Measurements from ENCODE around the gene GULP1.
"Not testable (repeated sequence)": the region's sequence is repeated elsewhere in the genome, so short reads cannot be mapped to it uniquely, and the experiment has no call there.

Gene GULP1

DNA sequence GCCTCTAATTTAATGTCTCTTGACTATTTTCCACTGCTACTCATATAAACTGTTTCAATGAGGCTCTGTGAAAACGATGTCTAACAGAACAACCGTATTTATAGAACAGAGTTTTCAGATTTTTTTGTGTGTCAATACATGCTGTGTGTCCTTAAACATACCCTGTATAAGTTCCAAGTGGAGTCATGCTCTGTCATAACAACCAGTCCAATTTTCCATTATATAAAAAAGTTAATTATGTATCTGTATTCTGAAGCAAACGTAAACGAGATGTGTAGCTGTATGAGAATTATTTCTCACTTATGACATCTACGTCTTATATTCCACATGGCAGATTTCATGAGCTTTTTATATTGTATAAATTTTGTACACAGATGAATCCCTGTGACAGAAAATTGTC is 13.9 kb upstream of the GULP1 start:
- TF ChIP-seq, protein P1, sequence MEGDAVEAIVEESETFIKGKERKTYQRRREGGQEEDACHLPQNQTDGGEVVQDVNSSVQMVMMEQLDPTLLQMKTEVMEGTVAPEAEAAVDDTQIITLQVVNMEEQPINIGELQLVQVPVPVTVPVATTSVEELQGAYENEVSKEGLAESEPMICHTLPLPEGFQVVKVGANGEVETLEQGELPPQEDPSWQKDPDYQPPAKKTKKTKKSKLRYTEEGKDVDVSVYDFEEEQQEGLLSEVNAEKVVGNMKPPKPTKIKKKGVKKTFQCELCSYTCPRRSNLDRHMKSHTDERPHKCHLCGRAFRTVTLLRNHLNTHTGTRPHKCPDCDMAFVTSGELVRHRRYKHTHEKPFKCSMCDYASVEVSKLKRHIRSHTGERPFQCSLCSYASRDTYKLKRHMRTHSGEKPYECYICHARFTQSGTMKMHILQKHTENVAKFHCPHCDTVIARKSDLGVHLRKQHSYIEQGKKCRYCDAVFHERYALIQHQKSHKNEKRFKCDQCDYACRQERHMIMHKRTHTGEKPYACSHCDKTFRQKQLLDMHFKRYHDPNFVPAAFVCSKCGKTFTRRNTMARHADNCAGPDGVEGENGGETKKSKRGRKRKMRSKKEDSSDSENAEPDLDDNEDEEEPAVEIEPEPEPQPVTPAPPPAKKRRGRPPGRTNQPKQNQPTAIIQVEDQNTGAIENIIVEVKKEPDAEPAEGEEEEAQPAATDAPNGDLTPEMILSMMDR (IDR thresholded peaks at IDR 0.05; ENCODE audit: low read depth, low read length): no peak
- in situ Hi-C loops (cut with HindIII; ENCODE audit: low sequenced_read_pairs): no loop called here
- no peak for DNase-seq (ENCODE audit: low read depth, low spot score)
- H3K4me3 ChIP-seq (ENCODE audit: low read depth, low read length): no peak overlapping the region

DNA sequence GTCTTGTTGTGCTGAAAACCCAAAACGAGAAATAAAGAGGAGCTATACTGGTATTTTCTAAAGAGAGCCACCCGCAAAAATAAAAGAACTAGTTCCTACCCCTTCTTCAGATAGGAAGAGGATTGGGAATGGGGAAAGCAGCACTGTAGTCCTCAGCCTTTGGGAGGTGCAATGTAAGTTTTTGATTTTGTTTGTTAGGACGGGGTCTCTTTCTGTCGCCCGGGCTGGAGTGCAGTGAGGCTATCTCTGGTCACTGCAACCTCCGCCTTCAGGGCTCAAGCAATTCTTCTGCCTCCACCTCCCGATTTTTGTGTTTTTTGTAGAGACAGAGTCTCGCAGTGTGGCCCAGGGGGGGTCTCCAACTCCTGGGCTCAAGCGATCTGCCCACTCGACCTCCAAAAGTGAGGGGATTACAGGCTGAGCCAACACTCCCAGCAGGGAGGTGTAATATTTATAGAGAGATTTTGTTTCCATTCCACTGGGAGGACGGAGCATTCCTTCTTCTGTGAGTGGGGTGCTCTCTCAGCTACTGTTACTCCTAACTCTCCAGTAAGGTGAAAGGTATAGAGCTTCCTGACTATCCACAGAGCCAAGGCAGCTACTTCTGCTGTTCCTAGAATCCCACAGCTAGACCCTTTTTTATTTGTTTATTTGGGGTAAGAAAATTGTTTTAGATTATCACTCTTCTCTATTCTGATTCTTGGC is 13.1 kb upstream of the GULP1 start:
- in situ Hi-C loops (cut with HindIII; ENCODE audit: low sequenced_read_pairs): no loop called here
- DNase-seq (ENCODE audit: low read depth, low spot score): no peak
- no peak overlapping the region for H3K4me3 ChIP-seq (ENCODE audit: low read depth, low read length)
- TF ChIP-seq, protein P1 (IDR thresholded peaks at IDR 0.05; ENCODE audit: low read depth, low read length): no peak

DNA sequence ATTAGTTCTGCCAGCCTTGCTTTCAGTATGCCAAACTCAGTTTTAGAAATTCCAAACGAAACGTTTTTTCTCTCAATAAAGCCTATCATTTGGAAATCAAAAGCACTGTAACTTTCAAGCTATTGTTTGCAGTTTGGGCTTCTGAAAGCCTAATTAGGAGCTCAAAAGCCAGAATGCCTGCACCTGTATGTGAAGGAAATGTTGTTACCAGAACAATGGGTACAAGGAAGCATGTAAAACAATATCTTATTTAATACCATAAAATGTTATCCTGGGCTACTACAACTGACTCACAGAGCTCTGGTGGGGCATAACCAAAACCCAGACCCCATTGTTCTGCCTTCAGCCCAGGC is 12.6 kb upstream of the GULP1 start:
- TF ChIP-seq, protein P1 (IDR thresholded peaks at IDR 0.05; ENCODE audit: low read depth, low read length): no peak
- DNase-seq (ENCODE audit: low read depth, low spot score): no peak
- in situ Hi-C loops (cut with HindIII; ENCODE audit: low sequenced_read_pairs): no loop called here
- H3K4me3 ChIP-seq (ENCODE audit: low read depth, low read length): no peak overlapping the region

DNA sequence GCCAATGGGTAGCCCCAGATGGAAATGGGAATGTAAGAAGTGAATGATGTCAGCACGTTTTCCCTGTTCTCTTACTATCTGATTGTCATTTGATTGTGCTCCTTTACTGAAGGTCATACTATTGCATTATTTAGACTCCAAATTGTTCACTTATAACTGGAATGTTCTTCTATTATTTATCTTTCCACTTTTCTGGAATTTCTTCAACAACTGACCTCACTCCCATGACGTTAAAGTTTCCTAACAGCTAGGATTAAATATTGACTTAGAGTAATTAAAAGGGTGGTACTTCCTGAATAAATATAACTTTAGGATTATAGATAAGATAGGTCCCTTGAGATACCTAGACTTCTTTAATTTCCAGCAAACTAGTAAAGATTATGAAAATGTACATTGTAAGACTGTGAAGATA is 10.9 kb upstream of the GULP1 start:
- TF ChIP-seq, protein P1 (IDR thresholded peaks at IDR 0.05; ENCODE audit: low read depth, low read length): no peak
- in situ Hi-C loops (cut with HindIII; ENCODE audit: low sequenced_read_pairs): no loop called here
- H3K4me3 ChIP-seq (ENCODE audit: low read depth, low read length): no peak overlapping the region
- no peak for DNase-seq (ENCODE audit: low read depth, low spot score)

DNA sequence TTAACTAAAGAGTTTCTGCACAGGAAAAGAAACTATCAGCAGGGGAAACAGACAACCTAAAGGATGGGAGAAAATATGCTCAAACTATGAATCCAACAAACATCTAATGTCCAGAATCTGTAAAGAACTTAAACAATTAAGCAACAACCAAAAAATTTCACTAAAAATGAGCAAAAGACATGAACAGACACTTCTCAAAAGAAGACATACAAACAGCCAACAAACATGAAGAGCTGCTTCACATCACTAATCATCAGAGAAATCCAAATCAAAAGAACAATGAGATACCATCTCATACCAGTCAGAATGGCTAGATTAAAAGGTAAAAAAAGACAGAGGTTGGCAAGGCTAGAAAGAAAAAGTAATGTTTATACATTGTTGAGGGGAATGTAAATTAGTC is 8.8 kb upstream of the GULP1 start:
- no peak for DNase-seq (ENCODE audit: low read depth, low spot score)
- H3K4me3 ChIP-seq (ENCODE audit: low read depth, low read length): no peak overlapping the region
- in situ Hi-C loops (cut with HindIII; ENCODE audit: low sequenced_read_pairs): no loop called here

DNA sequence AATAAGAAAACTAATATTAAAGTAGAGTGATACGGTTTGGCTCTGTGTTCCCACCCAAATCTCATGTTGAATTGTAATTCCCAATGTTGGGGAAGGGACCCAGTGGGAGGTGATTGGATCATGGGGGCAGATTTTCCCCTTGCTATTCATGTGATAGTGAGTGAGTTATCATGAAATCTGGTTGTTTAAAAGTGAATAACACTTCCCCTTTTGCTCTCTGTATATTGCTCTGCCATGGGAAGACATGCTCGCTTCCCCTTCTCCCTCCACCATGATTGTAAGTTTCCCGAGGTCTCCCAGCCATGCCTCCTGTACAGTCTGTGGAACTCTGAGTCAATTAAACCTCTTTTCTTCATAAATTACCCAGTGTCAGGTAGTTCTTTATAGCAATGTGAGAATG is 7.4 kb upstream of the GULP1 start:
- in situ Hi-C loops (cut with HindIII; ENCODE audit: low sequenced_read_pairs); DNase-seq (ENCODE audit: low read depth, low spot score); H3K4me3 ChIP-seq (ENCODE audit: low read depth, low read length): not testable (repeated sequence)

More for the DNA sequence above, 8.8 kb upstream of the GULP1 start:
- TF ChIP-seq, protein P1 (IDR thresholded peaks at IDR 0.05; ENCODE audit: low read depth, low read length): no peak

DNA sequence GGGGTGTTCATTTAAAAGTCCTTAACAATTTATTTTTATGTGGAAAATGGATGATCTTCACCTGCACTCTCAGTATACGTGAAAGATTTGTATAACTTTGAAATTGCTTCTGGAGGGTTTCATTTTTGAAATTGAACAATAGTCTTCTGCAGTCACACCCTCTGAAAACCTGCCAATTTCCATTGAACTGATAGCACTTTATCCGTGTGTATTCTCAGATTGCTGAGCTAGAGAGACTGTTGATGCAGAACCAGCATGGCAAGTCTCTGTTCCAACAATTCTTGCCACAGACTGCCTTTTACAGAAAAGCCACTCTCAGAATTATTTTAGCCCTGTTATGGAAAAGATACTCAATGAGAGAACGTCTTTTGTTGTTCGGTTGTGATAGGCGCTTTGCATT is 6.6 kb upstream of the GULP1 start:
- TF ChIP-seq, protein P1 (IDR thresholded peaks at IDR 0.05; ENCODE audit: low read depth, low read length): no peak
- in situ Hi-C loops (cut with HindIII; ENCODE audit: low sequenced_read_pairs): no loop called here

More for the DNA sequence above, 6.6 kb upstream of the GULP1 start:
- no peak overlapping the region for H3K4me3 ChIP-seq (ENCODE audit: low read depth, low read length)
- no peak for DNase-seq (ENCODE audit: low read depth, low spot score)
